Stomach (tissue), 9 donors: ENCODE data around the gene B4GALT3. TPM values are rescaled to one million over a fixed set of nuclear protein-coding genes. Genes with fewer than 3 reads are reported as not detected.

Experiments
- DNase-seq, 2 donors: peaks; one replicate each; pipeline versions ENCODE4 v3.0.0 to v3.0.0-alpha.2; 2013 to 2019
- H3K27ac ChIP-seq, 5 donors: fragments of 200-600 bp in 4 of 5; sonication (generic) in 4 of 5; one replicate each; pipeline ENCODE4 v1.5.1; 2013 to 2019; ENCODE audit warnings: mild to moderate bottlenecking in 1 of 5, moderate library complexity in 1 of 5
- H3K27me3 ChIP-seq, 3 donors: fragments of 200-600 bp; sonication (generic); one replicate each; pipeline ENCODE4 v1.5.1; 2017 to 2019; ENCODE audit warnings: mixed run types in 1 of 3
- H3K36me3 ChIP-seq, 4 donors: fragments of 200-600 bp; sonication (generic); 1 replicate in 3 of 4; 2 replicates in 1 of 4; pipeline ENCODE4 v1.5.1; 2016 to 2019
- H3K4me1 ChIP-seq, 4 donors: fragments of 200-600 bp; sonication (generic); one replicate each; pipeline ENCODE4 v1.5.1; 2016 to 2019
- H3K4me3 ChIP-seq, 4 donors: fragments of 200-600 bp; sonication (generic) in 3 of 4; one replicate each; pipeline ENCODE4 v1.5.1; 2016 to 2019; ENCODE audit warnings: mild to moderate bottlenecking in 1 of 4
- H3K9me3 ChIP-seq, 4 donors: fragments of 200-600 bp; sonication (generic); one replicate each; pipeline ENCODE4 v1.5.1; 2016 to 2019
- CTCF ChIP-seq, 7 experiments: fragments of 450-650 bp in 4 of 7; fragments of 200-600 bp in 3 of 7; sonication (generic) in 3 of 7; IDR thresholded peaks; one replicate each; pipeline ENCODE4 v1.5.1; 2016 to 2019; ENCODE audit warnings: antibody characterized with exemption in 7 of 7, control low read depth in 2 of 7, mild to moderate bottlenecking in 1 of 7
- EP300 ChIP-seq: sonication (generic); formaldehyde crosslinking; IDR thresholded peaks from one replicate; pipeline ENCODE4 v1.6.1; 2017; ENCODE audit warnings: antibody characterized with exemption
- POLR2A ChIP-seq, 4 donors: fragments of 450-650 bp; IDR thresholded peaks; one replicate each; pipeline ENCODE4 v1.6.1; 2016; ENCODE audit warnings: antibody characterized with exemption in 4 of 4, control low read depth in 2 of 4, mild to moderate bottlenecking in 1 of 4, moderate library complexity in 1 of 4
- POLR2AphosphoS5 ChIP-seq, 3 donors: sonication (generic); formaldehyde crosslinking; IDR thresholded peaks; one replicate each; pipeline ENCODE4 v1.6.1; 2016; ENCODE audit warnings: antibody characterized with exemption in 3 of 3
- WGBS, 5 donors: extraction: QIAGEN DNeasy Blood & Tissue Kit in 3 of 5; methylation state at CpG; one replicate each; pipeline versions ENCODE4 v1.1.5 to v1.1.7; 2013 to 2018; 5-methylcytosine and 5-hydroxymethylcytosine counted together
- intact Hi-C: fragments of 100-400 bp; cut with DNase I; formaldehyde crosslinking; loops from one replicate; pipeline ENCODE4 v1.15.1; 2023; ENCODE audit warnings: low total_unique reads
- polyA plus RNA-seq, 3 donors: library from polyadenylated mRNA; stranded (reverse); fragments of 200-250 nt; gene quantifications; one replicate each; pipeline ENCODE4 v1.2.3, GENCODE V29; 2013
- total RNA-seq, 5 donors: library from RNA; depleted of rRNA; stranded (reverse); fragments of >200 nt; gene quantifications; one replicate each; pipeline versions ENCODE4 v1.1.0 to v1.2.3, GENCODE V29; 2014 to 2016
- donor health status: healthy with polysubstance abuse.
- donor health status: Bipolar disorder and iron deficiency.
- donor health status: healthy.

The B4GALT3 gene
- total and polyA plus RNA-seq, 8 donors: 12.2 to 25.8 (median 17.5) TPM

DNA sequence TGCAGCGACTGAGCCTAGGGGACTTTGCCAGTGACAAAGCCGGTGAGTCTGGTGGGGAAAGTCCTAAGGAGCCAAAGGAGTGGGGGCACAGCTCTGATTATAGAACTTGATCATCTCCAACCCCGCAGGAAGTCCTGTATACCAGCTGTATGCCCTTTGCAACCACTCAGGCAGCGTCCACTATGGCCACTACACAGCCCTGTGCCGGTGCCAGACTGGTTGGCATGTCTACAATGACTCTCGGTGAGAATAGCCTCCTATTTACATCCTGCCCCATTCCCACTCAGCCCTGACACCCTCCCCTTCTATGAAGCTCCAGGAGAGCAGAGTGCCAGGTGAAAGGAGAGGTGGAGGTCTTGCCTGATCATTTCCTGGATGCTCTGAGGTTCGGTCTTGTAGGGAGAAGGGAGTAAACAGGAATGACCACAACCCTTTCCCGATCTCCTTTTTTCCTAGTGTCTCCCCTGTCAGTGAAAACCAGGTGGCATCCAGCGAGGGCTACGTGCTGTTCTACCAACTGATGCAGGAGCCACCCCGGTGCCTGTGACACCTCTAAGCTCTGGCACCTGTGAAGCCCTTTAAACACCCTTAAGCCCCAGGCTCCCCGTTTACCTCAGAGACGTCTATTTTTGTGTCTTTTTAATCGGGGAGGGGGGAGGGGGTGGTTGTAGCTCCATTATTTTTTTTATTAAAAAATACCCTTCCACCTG is 12.3 kb downstream of the B4GALT3 start:
- peaks cover 29 to 63% (median 55%) of the 10 kb centered on the region in 4 donors for H3K4me1 ChIP-seq
- H3K4me3 ChIP-seq: peak overlapping the region; percentile 62 to 96 (median 85)
- peak overlapping the region; percentile 79 to 91 (median 87) for H3K27ac ChIP-seq
- no peaks in the 10 kb centered on the region for H3K27me3 ChIP-seq
- intact Hi-C loops: no loop called here
- 39 to 51% (median 48%) methylated on average over 14 of the region's 14 CpGs for WGBS, 5 donors
- no peak for DNase-seq
- TF ChIP-seq POLR2AphosphoS5 (IDR thresholded peaks at IDR 0.05): no peak
- TF ChIP-seq EP300: no peak
- TF ChIP-seq CTCF (IDR thresholded peaks at IDR 0.05): no peak
- TF ChIP-seq POLR2A (IDR thresholded peaks at IDR 0.05): no peak
- peaks cover 7 to 72% (median 55%) of the 10 kb centered on the region in 4 donors for H3K36me3 ChIP-seq
- no peaks in the 10 kb centered on the region for H3K9me3 ChIP-seq

- TF ChIP-seq POLR2A (IDR thresholded peaks at IDR 0.05): no peak
- TF ChIP-seq EP300: no peak
- TF ChIP-seq POLR2AphosphoS5 (IDR thresholded peaks at IDR 0.05): no peak
- TF ChIP-seq CTCF (IDR thresholded peaks at IDR 0.05): no peak
- H3K4me3 ChIP-seq: no peak overlapping the region
- H3K36me3 ChIP-seq: peaks cover 4 to 61% (median 43%) of the 10 kb centered on the region in 4 donors
- intact Hi-C loops: no loop called here
- 76 to 95% (median 91%) methylated on average over 5 of the region's 5 CpGs for WGBS, 5 donors
- peak overlapping the region in 1 of 5 donors; percentile 49 for H3K27ac ChIP-seq
- peaks cover 34 to 70% (median 63%) of the 10 kb centered on the region in 4 donors for H3K4me1 ChIP-seq
- H3K9me3 ChIP-seq: no peaks in the 10 kb centered on the region
- DNase-seq: no peak
- no peaks in the 10 kb centered on the region for H3K27me3 ChIP-seq
Observed at GRCh38 chr1:161163793-161164192, 13.5 kb downstream of the B4GALT3 start.

- no peak for DNase-seq
- TF ChIP-seq CTCF (IDR thresholded peaks at IDR 0.05) (no peak), POLR2A (IDR thresholded peaks at IDR 0.05) (no peak), POLR2AphosphoS5 (IDR thresholded peaks at IDR 0.05) (no peak), EP300 (no peak)
- Histone ChIP-seq H3K4me3 (no peak overlapping the region), H3K4me1 (peaks cover 36 to 69% (median 64%) of the 10 kb centered on the region in 4 donors), H3K27ac (peak overlapping the region in 1 of 5 donors; percentile 32), H3K9me3 (no peaks in the 10 kb centered on the region), H3K27me3 (no peaks in the 10 kb centered on the region), H3K36me3 (peaks cover 5 to 61% (median 48%) of the 10 kb centered on the region in 4 donors)
- WGBS, 5 donors: 89 to 97% (median 94%) methylated on average over 10 of the region's 10 CpGs
- intact Hi-C loops: no loop called here
Observed at GRCh38 chr1:161162806-161163205, 14.5 kb downstream of the B4GALT3 start.

DNA sequence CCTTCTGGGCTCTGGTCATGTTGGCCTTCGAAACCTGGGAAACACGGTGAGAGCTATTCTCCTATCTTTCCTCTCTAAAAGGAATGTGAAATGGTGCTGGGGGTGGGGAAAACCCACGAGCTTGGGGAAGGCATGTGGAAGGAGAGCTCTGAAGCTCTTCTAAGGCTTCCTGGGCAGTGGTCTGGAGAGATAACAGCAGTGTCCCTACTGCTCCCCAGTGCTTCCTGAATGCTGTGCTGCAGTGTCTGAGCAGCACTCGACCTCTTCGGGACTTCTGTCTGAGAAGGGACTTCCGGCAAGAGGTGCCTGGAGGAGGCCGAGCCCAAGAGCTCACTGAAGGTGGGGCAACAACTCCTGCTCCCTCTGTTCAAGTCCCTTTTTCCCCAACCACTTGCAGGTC is 15.3 kb downstream of the B4GALT3 start:
- WGBS, 5 donors: 76 to 82% (median 79%) methylated on average over 7 of the region's 7 CpGs
- TF ChIP-seq EP300: no peak
- no peak for TF ChIP-seq POLR2A (IDR thresholded peaks at IDR 0.05)
- no peak for TF ChIP-seq POLR2AphosphoS5 (IDR thresholded peaks at IDR 0.05)
- TF ChIP-seq CTCF (IDR thresholded peaks at IDR 0.05): no peak

More for the DNA sequence above, 15.3 kb downstream of the B4GALT3 start:
- Histone ChIP-seq H3K27me3 (no peaks in the 10 kb centered on the region), H3K4me1 (peaks cover 34 to 62% (median 56%) of the 10 kb centered on the region in 4 donors), H3K27ac (no peak overlapping the region), H3K9me3 (no peaks in the 10 kb centered on the region), H3K36me3 (peaks cover 9 to 66% (median 55%) of the 10 kb centered on the region in 4 donors), H3K4me3 (no peak overlapping the region)
- intact Hi-C loops: no loop called here
- DNase-seq: no peak
